Parathyroid adenoma (tissue), 2 donors: ENCODE data around the gene MED27.
"Not testable (repeated sequence)": the region's sequence is repeated elsewhere in the genome, so short reads cannot be mapped to it uniquely, and the experiment has no call there.

Experiments used
- H2AFZ ChIP-seq: fragments of 300-600 bp; sonication (generic); one replicate; pipeline ENCODE4 v1.7.0; 2017; ENCODE audit warnings: antibody characterized with exemption, mild to moderate bottlenecking
- H3K27ac ChIP-seq: fragments of 300-600 bp; sonication (generic); one replicate; pipeline ENCODE4 v1.7.0; 2017
- H3K27me3 ChIP-seq: fragments of 300-600 bp; sonication (generic); one replicate; pipeline ENCODE4 v1.7.0; 2017; ENCODE audit warnings: low read length; ENCODE audit not compliant: control insufficient read depth, insufficient read depth
- H3K36me3 ChIP-seq: fragments of 300-600 bp; sonication (generic); one replicate; pipeline ENCODE4 v1.7.0; 2017; ENCODE audit warnings: low read length; ENCODE audit not compliant: control insufficient read depth, insufficient read depth
- H3K4me1 ChIP-seq: fragments of 300-600 bp; sonication (generic); one replicate; pipeline ENCODE4 v1.7.0; 2017; ENCODE audit warnings: control low read depth
- H3K4me2 ChIP-seq: fragments of 300-600 bp; sonication (generic); one replicate; pipeline ENCODE4 v1.7.0; 2017; ENCODE audit warnings: low read length
- H3K4me3 ChIP-seq: fragments of 300-600 bp; sonication (generic); one replicate; pipeline ENCODE4 v1.7.0; 2017; ENCODE audit warnings: low read depth, low read length
- H3K79me2 ChIP-seq: fragments of 300-600 bp; sonication (generic); one replicate; pipeline ENCODE4 v1.7.0; 2017; ENCODE audit warnings: control low read depth
- H3K9ac ChIP-seq: fragments of 300-600 bp; sonication (generic); one replicate; pipeline ENCODE4 v1.7.0; 2017; ENCODE audit warnings: mild to moderate bottlenecking
- H3K9me3 ChIP-seq: fragments of 300-600 bp; sonication (generic); one replicate; pipeline ENCODE4 v1.7.0; 2017; ENCODE audit warnings: low read length; ENCODE audit not compliant: control insufficient read depth
- CTCF ChIP-seq: fragments of 300-600 bp; sonication (generic); IDR thresholded peaks from one replicate; pipeline ENCODE4 v1.7.0; 2017; ENCODE audit warnings: antibody characterized with exemption, mild to moderate bottlenecking
- donor health status: primary hyperparathyroidism.

MED27 gene

GRCh38 chr9:132066057-132066456, 13.6 kb downstream of the MED27 start:
- no peak overlapping the region for H3K4me2 ChIP-seq
- H3K79me2 ChIP-seq, result peaks cover 29% of the 10 kb centered on the region
- TF ChIP-seq CTCF, result no peak
- no peak overlapping the region for H3K9ac ChIP-seq
- no peak overlapping the region for H3K27ac ChIP-seq
- no peaks in the 10 kb centered on the region for H3K9me3 ChIP-seq
- no peaks in the 10 kb centered on the region for H3K4me1 ChIP-seq
- no peak overlapping the region for H2AFZ ChIP-seq
- no peaks in the 10 kb centered on the region for H3K27me3 ChIP-seq
- no peak overlapping the region for H3K4me3 ChIP-seq
- no peaks in the 10 kb centered on the region for H3K36me3 ChIP-seq

GRCh38 chr9:132063281-132063680, 16.4 kb downstream of the MED27 start:
- no peak overlapping the region for H3K4me3 ChIP-seq
- TF ChIP-seq CTCF, result no peak
- no peaks in the 10 kb centered on the region for H3K4me1 ChIP-seq
- H3K9me3 ChIP-seq, result no peaks in the 10 kb centered on the region
- H2AFZ ChIP-seq, result no peak overlapping the region
- no peak overlapping the region for H3K4me2 ChIP-seq
- H3K9ac ChIP-seq, result no peak overlapping the region
- no peaks in the 10 kb centered on the region for H3K27me3 ChIP-seq
- no peak overlapping the region for H3K27ac ChIP-seq
- H3K79me2 ChIP-seq, result peaks cover 32% of the 10 kb centered on the region
- H3K36me3 ChIP-seq, result no peaks in the 10 kb centered on the region

- no peaks in the 10 kb centered on the region for H3K9me3 ChIP-seq
- H3K4me3 ChIP-seq, result no peak overlapping the region
- no peaks in the 10 kb centered on the region for H3K27me3 ChIP-seq
- H3K4me2 ChIP-seq, result no peak overlapping the region
- H3K27ac ChIP-seq, result no peak overlapping the region
- H2AFZ ChIP-seq, result no peak overlapping the region
- peaks cover 32% of the 10 kb centered on the region for H3K79me2 ChIP-seq
- TF ChIP-seq CTCF, result no peak
- H3K9ac ChIP-seq, result no peak overlapping the region
- H3K36me3 ChIP-seq, result no peaks in the 10 kb centered on the region
- no peaks in the 10 kb centered on the region for H3K4me1 ChIP-seq
Observed at GRCh38 chr9:132062806-132063205, 16.9 kb downstream of the MED27 start.

- Histone ChIP-seq H3K27ac (no peak overlapping the region), H3K36me3 (no peaks in the 10 kb centered on the region), H3K4me3 (no peak overlapping the region), H3K79me2 (peaks cover 32% of the 10 kb centered on the region), H3K9ac (no peak overlapping the region), H3K4me2 (no peak overlapping the region), H3K9me3 (no peaks in the 10 kb centered on the region), H3K4me1 (no peaks in the 10 kb centered on the region), H3K27me3 (no peaks in the 10 kb centered on the region), H2AFZ (no peak overlapping the region)
- TF ChIP-seq CTCF, result no peak
Observed at GRCh38 chr9:132061526-132061925, 18.1 kb downstream of the MED27 start.

- no peak overlapping the region for H3K27ac ChIP-seq
- H3K79me2 ChIP-seq, result peaks cover 26% of the 10 kb centered on the region
- no peak for TF ChIP-seq CTCF
- no peaks in the 10 kb centered on the region for H3K27me3 ChIP-seq
- H3K4me3 ChIP-seq, result no peak overlapping the region
- H3K4me2 ChIP-seq, result no peak overlapping the region
- no peaks in the 10 kb centered on the region for H3K36me3 ChIP-seq
- H3K4me1 ChIP-seq, result no peaks in the 10 kb centered on the region
- no peak overlapping the region for H3K9ac ChIP-seq
- no peaks in the 10 kb centered on the region for H3K9me3 ChIP-seq
- no peak overlapping the region for H2AFZ ChIP-seq
Observed at GRCh38 chr9:132059361-132059760, 20.3 kb downstream of the MED27 start.

- H3K79me2 ChIP-seq, result peaks cover 21% of the 10 kb centered on the region
- not testable (repeated sequence) for H2AFZ ChIP-seq, H3K4me1 ChIP-seq, H3K4me3 ChIP-seq, H3K27me3 ChIP-seq, H3K36me3 ChIP-seq, H3K9me3 ChIP-seq, H3K27ac ChIP-seq, H3K9ac ChIP-seq, H3K4me2 ChIP-seq
Observed at GRCh38 chr9:132058226-132058625, 21.4 kb downstream of the MED27 start.
